IPS-NIHi7 (cell line): ENCODE results near the gene MAPK4.
"Not testable (repeated sequence)": the region's sequence is repeated elsewhere in the genome, so short reads cannot be mapped to it uniquely, and the experiment has no call there.

Experiments used
- DNase-seq: peaks from one replicate; pipeline ENCODE4 v3.0.0; 2012; ENCODE audit warnings: mixed read lengths; ENCODE audit errors: extremely low spot score

The MAPK4 gene

DNA sequence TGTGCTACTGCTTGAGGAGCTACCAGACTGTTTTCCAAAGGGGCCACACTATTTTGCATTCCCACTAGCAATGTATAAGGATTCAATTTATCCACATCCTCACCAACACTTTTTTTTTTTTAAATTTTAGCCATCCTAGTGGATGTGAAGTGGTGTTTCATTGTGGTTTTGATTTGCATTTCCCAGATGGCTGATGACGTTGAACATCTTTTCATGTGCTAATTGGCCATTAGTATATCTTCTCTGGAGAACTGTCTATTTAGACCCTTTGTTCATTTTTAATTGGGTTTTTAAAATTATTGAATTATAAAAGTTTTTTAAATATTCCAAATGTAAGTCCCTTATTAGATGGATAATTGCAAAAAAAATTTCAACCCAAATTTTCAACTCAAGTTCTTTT is 121.1 kb downstream of the MAPK4 start:
- DNase-seq, result no peak

DNA sequence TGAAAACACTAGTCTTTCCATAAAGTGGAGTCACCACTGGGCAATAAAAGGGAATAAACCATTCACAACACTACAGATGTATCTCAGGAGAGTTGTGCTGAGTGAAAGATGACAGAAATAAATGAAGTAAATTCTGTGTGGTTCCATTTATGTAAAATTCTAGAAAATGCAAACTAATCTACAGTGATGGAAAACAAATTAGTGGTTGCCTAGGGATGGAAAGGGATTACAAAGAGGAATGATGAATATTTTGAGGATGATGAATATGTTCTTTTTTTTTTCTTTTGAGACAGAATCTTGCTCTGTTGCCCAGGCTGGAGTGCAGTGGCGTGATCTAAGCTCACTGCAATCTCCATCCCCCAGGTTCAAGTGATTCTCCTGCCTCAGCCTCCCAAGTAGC is 123.0 kb downstream of the MAPK4 start:
- DNase-seq, result no peak

DNA sequence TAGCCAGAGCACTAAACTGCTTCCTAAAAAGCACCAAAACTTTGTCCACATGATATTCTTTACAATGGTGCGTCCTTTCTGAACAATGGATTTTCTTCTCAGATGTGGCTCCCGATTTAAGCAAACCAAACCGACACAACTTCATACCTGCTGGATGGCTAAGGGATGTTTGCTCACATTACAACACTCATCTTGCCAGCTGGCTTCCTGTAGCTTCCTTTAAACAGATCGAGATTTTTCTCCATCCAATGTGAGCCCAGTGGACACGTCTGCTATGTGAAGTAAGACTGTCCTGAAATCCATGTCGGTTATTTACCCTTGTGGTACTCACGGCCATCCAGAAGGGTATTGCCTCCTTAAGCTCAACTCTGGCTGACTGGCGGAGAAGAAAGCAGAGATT is 126.5 kb downstream of the MAPK4 start:
- no peak for DNase-seq

DNA sequence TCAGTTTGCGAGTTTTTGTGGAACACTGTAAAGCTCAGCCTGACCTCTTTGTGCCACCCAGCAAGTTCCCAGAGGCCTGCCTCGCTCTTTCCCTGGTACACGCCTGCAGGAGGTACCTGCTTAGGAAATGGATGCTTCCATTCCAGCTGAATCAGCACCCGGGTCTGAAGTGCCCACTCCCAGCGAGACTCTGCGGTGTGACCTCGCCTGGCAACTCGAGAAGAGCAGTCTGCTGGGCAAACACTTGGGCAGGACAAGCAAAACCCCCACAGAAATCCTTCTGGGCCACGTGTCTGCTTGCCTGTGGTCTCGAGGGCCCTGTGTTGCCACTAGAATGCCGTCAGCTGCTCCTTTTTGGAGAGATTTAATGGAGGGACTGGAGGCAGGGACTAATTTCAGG is 127.6 kb downstream of the MAPK4 start:
- no peak for DNase-seq

DNA sequence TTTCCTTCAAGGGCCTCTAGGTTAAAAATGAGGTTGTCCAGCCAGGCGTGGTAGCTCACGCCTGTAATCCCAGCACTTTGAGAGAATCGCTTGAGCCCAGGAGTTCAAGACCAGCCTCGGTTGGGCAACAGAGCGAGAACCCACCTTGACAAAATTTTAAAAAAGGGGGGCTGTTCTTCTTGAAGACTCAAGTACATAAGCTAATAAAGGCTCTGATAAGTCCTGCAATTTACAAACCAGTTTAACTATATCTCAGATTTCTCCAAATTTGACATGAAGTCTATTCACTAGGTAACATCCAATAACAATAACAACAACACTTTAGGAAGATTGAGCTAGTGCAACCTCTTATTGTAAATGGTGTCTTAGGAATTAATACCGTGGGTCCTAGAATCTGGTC is 129.7 kb downstream of the MAPK4 start:
- no peak for DNase-seq

DNA sequence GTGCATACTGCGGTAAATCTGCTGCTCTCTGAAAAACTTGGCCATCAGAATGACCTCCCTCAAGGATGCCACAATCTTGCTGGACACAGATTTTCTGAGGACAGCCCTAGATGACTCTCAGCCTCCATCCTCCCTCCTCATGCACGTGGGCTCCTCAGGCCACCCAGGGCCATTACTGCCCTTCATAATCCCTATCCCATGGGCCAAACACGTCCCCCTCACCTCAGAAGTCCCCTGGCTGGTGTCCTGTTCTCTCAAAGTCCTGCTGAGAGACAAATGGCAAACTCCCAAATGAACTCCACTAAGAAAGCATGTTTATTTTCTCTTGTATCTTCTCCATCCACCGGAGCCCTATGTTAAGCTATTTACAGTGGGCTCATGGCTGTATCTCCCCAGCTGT is 134.3 kb downstream of the MAPK4 start:
- no peak for DNase-seq

DNA sequence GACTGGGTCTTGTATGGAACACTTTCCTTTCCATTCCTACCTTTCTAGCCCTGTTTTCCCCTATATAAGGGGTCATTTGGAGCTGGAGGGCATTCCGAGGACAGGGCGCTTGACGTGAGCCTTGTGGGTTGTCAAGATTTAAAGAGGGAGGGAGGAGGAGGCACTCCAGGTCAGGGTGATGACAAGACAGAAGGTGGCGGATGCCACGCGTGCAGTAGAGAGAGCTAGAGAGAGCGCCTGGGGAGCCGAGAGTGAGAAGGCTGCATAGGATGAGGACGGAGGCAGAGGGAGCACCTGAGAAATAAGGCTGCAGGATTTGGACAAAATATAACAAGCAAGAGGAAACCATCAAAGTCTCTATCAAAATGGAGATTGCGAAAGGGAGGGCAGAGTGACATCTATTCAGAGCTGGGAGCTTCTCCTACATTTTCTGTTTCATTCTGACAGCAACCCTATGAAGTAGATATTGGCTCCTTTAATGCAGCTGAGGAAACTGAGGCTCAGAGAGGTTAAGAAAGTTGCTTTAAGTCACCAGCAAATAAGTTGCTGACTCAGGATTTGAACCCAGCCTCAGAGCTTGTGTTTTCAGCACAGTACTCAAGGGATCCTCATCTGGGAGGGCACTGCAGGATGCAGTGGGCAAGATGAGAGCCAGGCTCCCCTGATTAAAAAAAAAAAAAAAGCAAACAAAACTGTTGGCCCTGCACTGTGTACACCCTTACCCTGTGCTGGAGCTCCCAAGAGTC is 135.7 kb downstream of the MAPK4 start:
- no peak for DNase-seq

DNA sequence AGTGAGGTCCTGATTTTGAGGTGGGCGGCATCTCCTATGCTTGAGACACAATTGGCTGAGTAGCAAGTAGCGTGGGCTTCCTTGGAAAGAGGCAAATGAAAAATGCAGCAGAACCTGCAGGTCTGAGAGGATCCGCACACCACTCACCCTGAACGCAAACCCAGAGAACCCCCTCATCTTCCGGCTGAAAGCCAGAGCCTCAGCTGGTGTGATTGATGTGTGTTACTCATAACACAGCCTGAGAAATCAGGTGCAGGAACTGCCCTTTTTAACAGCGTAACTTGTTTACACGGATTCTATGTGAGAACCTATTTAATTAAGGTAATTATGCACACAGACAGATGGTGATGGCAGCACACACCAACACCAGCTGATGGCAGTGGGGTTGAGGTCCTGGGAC is 136.5 kb downstream of the MAPK4 start:
- no peak for DNase-seq

DNA sequence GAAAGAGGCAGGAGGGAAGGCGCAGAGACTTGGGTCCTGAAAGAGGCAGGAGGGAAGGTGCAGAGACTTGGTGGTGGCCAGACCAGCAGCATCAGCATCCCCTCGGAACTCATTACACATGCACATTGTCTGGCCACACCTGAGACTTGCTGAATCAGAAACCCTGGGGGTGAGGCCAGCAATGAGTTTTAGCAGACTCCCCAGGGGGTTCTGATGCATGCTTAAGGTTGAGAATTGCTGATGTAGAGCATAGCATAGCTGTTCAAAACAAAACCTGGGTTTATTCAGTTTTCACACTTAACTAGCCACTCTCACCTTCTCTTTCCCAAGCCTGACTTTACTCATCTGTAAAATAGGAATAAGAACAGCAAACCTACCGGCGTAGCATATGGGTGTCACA is 137.0 kb downstream of the MAPK4 start:
- DNase-seq, result no peak

DNA sequence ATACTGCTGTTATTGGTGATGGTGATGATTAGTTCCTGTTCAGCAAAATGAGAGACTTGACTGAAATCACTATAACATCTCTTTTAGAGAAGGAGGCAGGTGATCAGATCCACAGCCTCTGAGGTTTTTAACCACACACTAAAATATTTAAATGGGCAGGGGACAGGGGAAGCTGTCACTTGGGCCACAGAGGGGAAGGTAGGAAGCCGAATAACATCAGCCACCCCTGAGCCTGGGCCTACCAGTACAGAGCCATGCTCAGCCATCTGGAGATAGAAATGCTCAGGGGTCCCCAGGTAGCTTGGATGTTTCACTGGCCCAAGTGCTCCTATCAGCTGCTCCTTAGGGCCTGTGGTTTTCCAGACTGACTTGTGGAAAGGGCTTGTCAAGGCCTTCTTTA is 137.6 kb downstream of the MAPK4 start:
- DNase-seq, result no peak

DNA sequence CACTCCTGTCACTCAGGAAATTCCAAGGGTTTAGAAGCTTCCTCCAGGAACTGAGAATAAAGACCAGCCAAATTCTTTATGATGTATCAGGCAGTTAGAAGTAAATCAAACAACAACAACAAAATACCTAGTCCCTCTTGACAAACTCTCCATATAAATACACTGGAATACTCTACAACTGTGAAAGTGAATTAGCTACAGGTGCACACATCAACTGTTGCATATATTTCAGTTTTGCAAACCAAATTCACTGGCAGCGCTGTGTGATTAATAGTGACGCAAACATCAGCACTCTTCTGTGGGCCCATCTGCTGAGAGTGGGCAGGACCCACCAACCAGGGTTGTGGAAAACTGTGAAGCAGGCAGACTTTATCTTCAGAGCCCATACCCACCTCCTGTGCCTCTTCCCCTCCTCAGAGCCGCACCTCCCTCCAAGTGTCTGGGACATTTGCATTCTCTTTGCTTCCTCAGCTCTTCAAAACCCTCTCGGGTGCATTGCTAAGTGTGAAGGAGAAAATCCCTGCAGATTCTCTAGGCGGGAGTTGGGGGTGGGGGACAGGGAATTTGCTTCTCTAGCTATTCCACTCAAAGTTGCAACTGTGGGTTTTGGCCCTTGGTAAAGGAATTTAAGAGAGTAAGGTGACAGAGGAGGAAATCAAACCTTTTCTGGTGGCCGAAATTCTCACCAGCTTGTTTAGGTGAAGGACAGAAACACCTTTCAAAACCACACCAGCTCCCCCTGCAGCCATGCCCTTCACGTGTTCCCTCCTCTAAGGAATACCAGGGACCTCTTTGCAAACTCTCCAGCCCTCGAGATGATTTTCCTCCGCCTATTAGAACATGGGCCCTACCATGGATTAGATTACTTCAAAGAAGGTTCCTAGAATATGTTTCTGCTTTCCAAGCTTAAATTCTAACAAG is 140.6 kb downstream of the MAPK4 start:
- DNase-seq, result peak; percentile 38

DNA sequence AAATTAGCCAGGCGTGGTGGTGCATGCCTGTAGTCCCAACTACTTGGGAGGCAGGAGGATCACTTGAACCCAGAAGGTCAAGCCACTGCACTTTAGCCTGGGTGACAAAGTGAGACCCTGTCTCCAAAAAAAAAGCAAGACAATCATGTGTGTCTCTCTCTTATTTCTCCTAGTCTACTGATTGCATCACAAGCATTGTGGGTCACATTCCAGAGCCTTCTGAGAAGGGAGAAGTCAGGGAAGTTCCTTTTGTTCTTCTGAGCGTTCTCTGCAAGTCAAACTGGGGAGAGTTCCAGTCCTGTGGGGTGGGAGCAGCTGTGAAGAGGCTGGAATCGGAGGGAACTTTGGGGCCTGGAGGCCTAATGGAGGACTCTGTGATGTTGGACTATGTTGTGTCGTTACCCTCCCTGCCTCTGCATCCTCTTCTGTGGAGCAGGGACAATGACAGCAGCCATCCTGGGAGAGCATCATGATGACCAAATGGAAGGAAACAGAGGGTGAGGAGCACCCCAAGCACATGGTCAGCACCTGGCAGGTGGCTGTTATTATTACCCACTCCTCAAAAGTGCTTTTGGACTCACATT is 144.6 kb downstream of the MAPK4 start:
- DNase-seq, result no peak

DNA sequence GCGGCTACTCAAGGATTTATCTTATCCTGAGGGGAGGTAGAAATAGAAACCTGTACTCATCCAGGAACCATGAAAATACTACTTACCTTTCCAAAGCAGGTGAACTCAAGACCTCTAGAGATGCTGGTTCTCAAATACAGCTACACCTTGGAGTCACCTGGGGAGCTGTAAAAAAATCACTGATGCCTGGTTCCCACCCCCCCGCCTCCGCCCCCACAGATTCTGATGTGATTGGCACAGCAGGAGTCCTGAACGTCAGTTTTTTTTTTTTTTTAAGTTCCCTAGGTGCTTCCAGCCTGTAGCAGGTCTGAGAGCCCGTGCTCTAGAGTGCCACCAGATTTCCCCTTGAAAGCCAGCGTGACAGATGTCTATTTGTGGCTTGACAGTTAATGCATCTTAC is 146.3 kb downstream of the MAPK4 start:
- DNase-seq, result no peak

DNA sequence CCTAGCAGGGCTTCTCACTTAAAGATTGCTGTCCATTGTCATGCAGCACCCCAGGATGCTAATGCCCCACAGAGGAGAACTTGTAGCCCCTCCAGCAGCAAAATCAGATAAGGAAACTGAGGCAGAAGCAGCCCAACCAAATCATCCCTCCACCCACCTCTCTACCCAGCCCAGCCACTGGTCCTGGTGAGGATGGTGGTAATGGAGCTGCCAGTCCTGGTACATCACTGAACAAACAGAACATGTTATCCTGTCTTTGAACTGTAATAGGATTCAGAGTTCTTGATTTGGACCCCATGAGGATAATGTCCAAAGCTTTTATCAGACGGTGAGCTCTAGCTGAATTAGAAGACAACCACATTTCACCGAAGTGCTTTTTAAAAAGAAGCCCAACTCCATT is 146.8 kb downstream of the MAPK4 start:
- DNase-seq, result no peak

DNA sequence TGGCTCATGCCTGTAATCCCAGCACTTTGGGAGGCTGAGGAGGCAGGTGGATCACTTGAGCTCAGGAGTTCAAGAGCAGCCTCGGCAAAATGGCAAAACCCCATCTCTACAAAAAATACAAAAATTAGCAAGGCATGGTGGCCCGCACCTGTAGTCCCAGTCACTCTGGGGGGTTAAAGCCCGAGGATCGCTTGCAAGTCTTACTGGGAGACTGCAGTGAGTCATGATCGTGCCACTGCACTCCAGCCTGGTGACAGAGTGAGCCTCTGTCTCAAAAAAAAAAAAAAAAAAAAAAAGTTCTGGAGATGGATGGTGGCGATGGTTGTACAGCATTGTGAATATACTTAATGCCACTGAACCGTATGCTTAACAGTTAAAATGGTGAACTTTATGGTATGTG is 147.4 kb downstream of the MAPK4 start:
- DNase-seq, result not testable (repeated sequence)

DNA sequence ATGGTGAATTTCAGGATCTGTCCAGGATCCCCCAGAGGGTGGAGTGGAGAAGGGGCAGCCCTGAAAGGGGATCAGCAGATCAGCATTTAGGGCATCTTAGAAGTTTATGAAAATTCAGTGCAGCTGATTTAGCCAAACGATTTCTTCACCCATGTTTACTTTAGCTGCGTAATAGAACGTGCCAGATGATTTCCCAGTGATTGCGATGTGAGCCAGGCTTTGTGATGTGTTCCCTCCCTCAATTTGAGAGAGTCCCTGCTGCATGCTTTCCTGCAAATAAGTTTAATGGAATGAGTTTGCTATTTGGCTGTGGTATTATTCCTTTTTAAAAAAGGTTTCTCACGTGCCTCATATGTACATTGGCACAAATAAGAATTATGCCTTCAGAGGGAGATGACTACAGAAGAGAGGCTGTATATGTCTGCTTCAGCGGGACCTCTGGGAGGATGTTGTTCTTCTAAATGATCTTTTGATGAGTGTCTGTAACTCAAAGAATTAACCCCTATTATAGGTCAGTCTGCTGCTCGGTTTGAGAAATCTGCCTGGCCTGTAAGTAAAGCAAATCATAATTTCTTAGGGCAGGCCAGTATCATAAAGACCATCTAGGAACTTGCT is 148.1 kb downstream of the MAPK4 start:
- no peak for DNase-seq

DNA sequence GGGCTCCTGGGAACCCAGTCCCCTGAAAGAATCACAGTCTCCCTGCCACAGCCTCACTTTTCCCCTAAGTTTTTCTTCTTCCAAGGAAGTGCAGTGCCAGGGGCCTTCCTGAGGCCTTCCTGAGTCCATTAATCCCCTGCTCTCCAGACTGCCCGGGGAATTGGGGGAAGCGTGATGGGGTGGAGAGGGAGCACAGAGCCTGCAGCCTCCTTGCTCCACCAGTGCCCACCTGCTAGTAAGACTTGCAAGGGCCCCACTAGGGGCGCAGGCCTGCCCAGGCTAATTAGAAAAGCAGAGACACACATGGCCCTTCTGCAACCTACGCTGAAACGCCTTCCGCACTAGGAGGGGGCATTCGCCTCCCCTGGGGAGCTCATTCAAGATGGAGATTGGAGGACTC is 149.3 kb downstream of the MAPK4 start:
- peak; percentile 41 for DNase-seq

DNA sequence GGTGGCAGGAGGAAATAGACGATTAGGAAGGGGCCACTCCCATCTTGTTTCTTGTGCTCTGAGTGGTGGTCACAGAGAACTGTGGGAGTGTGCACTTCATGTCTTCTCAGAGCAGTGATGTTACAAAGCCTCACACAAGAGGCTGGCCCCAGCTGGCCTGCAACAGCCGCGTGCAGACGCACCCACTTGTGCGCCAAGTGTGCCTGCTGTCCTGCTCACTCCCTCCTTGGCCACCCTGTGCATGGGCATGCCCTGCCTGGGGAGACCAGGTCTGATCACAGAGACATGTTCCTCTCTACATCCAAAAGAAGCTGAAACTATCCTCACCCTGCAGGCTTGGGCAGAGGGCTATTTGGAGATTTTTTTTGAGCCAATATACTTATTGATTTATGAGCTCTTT is 151.5 kb downstream of the MAPK4 start:
- DNase-seq, result no peak

DNA sequence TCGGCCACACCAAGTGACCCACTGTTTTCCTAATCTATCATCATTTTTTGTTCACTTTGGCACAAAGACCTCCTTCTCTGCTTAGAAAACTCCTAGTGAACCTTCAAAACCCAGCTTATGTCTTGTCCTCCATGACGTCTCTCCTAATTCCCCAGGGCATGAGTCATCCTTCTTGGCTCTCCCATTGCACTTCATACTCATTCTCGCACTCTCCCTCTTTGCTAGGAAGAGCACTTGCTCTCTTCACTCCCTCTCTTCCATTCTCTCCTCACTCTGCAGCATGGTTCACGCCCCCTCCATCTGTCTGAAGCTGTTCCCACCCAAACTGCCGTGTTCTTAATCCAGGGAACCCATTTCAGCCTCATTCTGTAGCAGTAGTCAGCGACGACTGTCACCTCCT is 156.0 kb downstream of the MAPK4 start:
- DNase-seq, result no peak

DNA sequence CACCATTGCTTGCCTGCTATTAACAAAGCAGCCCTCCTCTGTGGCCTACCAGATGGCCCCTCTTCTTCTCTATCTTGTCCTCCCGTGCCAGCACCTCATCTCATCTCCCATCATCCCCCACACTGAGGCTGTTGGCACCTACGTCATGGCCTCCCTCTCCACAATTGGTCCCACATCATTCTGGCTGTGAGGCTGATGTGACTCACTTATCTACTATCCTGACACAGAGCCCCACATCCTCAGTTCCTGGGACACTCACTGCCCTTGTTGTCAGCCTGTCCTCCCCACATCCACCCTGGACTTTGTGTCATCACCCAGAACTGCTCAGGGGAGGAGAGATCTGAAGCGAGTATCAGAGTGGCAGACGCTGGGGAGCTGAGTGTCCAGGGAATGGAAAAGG is 157.0 kb downstream of the MAPK4 start:
- DNase-seq, result no peak

DNA sequence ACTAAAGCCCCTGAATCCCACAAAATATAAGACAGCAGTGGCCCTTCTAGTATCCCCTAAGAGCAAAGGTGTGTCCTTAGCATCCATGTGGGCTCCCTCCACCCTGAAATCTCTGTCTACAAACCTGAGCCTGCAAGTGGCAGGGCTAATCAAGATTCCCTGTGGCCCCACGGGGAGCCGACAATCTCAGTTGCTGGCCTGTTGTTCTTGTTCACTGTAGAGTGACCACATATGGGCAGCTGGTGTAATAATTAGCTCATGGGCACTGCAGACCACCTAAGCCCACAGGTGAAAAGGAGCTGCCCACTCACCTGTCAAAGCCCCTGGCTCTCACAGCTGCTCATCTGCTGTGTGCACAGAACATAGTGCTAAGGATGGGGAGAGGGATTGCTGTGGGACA is 157.7 kb downstream of the MAPK4 start:
- no peak for DNase-seq
